ENCODE data around the gene KLC4. TPM values are rescaled to one million over a fixed set of nuclear protein-coding genes. Genes with fewer than 3 reads are reported as not detected.
A peak's percentile ranks its signal among the peaks of the same experiment; 100 is the strongest.

The KLC4 gene
- total and polyA plus RNA-seq, 9 donors = 14.7 to 29.8 (median 24.7) TPM

DNA sequence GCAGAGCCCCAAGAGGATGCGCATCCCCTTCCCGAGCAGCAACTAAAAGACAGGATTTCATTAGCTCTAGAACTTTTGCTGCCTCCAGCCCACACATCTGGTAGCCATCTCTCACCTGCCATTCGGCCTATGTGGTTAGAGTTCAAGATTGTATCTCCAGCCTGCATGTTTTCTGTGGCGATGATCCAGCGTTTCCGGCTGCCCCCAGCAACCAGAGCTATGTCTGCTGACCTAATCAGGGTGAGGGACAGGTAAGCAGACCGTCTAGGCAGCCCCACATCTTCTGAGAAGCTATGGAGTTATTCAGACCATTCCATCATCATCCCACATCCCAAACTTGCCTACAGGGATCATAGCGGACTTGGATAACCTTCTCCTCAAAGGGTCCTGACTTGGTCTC, 3.5 kb upstream of the KLC4 start:
- no peaks in the 10 kb centered on the region for H3K36me3 ChIP-seq
- 75 to 85% (median 79%) methylated on average over 8 of the region's 8 CpGs for WGBS, 3 donors
- H3K27me3 ChIP-seq = no peaks in the 10 kb centered on the region
- intact Hi-C loops (cut with DNase I) = no loop called here
- DNase-seq = no peak
- H3K9me3 ChIP-seq = no peaks in the 10 kb centered on the region
- no peak for TF ChIP-seq CTCF (IDR thresholded peaks at IDR 0.05)
- TF ChIP-seq EP300 (IDR thresholded peaks at IDR 0.05) = no peak
- no peak for TF ChIP-seq POLR2A (IDR thresholded peaks at IDR 0.05)
- no peak overlapping the region for H3K4me3 ChIP-seq
- no peak overlapping the region for H3K27ac ChIP-seq
- H3K4me1 ChIP-seq (ENCODE audit: insufficient read depth) = peaks cover 22% of the 10 kb centered on the region

DNA sequence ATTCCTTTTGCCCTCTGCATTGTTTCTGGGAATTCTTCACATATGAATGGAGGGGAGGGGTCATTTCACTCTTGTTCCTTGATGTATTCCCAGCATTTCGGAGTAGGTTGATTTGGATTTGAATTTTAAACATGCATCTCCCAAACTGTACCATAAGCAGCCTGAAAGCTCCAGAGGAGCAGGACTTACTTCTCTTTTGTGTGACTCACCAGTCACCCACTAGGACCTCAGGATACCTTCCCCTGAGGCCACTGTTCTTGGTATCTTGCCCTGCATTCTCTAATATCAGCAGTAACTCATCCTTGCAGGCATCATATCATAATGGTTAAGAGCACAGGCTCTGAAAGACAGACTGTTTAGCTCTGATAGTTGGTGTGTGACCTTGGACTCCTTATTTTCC, 900 bp upstream of the KLC4 start:
- Histone ChIP-seq H3K4me3 (peak overlapping the region; percentile 86), H3K36me3 (no peaks in the 10 kb centered on the region), H3K9me3 (no peaks in the 10 kb centered on the region), H3K27ac (peak overlapping the region in 1 of 2 donors; percentile 88), H3K27me3 (no peaks in the 10 kb centered on the region), H3K4me1 (ENCODE audit: insufficient read depth) (peaks cover 13% of the 10 kb centered on the region)
- no peak for DNase-seq
- WGBS, 3 donors = 70 to 81% (median 78%) methylated on average over 1 of the region's 1 CpG
- intact Hi-C loops (cut with DNase I) = no loop called here
- TF ChIP-seq EP300 (IDR thresholded peaks at IDR 0.05) = no peak

- peak overlapping the region; percentile 71 to 88 for H3K27ac ChIP-seq
- H3K9me3 ChIP-seq = no peaks in the 10 kb centered on the region
- H3K4me3 ChIP-seq = peak overlapping the region; percentile 86
- no peaks in the 10 kb centered on the region for H3K36me3 ChIP-seq
- no peaks in the 10 kb centered on the region for H3K27me3 ChIP-seq
- intact Hi-C loops (cut with DNase I) = no loop called here
- no peak for TF ChIP-seq CTCF (IDR thresholded peaks at IDR 0.05)
- TF ChIP-seq POLR2A (IDR thresholded peaks at IDR 0.05) = no peak
- H3K4me1 ChIP-seq (ENCODE audit: insufficient read depth) = peaks cover 8% of the 10 kb centered on the region
- WGBS, 3 donors = 5 to 7% (median 6%) methylated on average over 14 to 15 of the region's 15 CpGs
- DNase-seq = peak in 1 of 5 donors; percentile 43
Measured at GRCh38 chr6:43060034-43060754, 763 bp downstream of the KLC4 start.

- peaks cover 8% of the 10 kb centered on the region for H3K4me1 ChIP-seq (ENCODE audit: insufficient read depth)
- H3K4me3 ChIP-seq = no peak overlapping the region
- no peaks in the 10 kb centered on the region for H3K27me3 ChIP-seq
- H3K27ac ChIP-seq = no peak overlapping the region
- DNase-seq = peak in 1 of 5 donors; percentile 34
- TF ChIP-seq POLR2A (IDR thresholded peaks at IDR 0.05) = no peak
- no peak for TF ChIP-seq EP300 (IDR thresholded peaks at IDR 0.05)
- TF ChIP-seq CTCF (IDR thresholded peaks at IDR 0.05) = no peak
- H3K9me3 ChIP-seq = no peaks in the 10 kb centered on the region
- no peaks in the 10 kb centered on the region for H3K36me3 ChIP-seq
- intact Hi-C loops (cut with DNase I) = no loop called here
- WGBS, 3 donors = 77 to 82% (median 80%) methylated on average over 12 of the region's 12 CpGs
Measured at GRCh38 chr6:43060755-43061633, 1.6 kb downstream of the KLC4 start.

All from ovary (tissue), 9 donors.